Esophagus mucosa (tissue), 1 donor: ENCODE results near the gene RREB1. TPM values are rescaled to one million over a fixed set of nuclear protein-coding genes. Genes with fewer than 3 reads are reported as not detected.
"Not testable (repeated sequence)": the region's sequence is repeated elsewhere in the genome, so short reads cannot be mapped to it uniquely, and the experiment has no call there.

Experiments
- ATAC-seq: fragments of 200-7000 bp; cut with Tn5 transposase; one replicate; pipeline ENCODE4 v1.9.1; 2020
- total RNA-seq: library from RNA; stranded (reverse); gene quantifications from one replicate; pipeline ENCODE4 v1.2.4, GENCODE V29; 2023
- donor health status: DM: yes; HTN: yes; CAD: no.

RREB1 gene
- total RNA-seq, 1 donor from 2014 or later: 75.8 TPM

GRCh38 chr6:7267071-7267465, 159.3 kb downstream of the RREB1 start:
- no peak for ATAC-seq

- peak; percentile 95 for ATAC-seq
Observed at GRCh38 chr6:7267466-7268091, 159.8 kb downstream of the RREB1 start.

GRCh38 chr6:7268362-7268761, 160.6 kb downstream of the RREB1 start:
- ATAC-seq: peak; percentile 1

GRCh38 chr6:7268816-7269555, 161.2 kb downstream of the RREB1 start:
- peak; percentile 35 for ATAC-seq

- ATAC-seq: no peak
Observed at GRCh38 chr6:7269816-7270215, 162.1 kb downstream of the RREB1 start.

- no peak for ATAC-seq
Observed at GRCh38 chr6:7270320-7271204, 162.8 kb downstream of the RREB1 start.

GRCh38 chr6:7271205-7271534, 163.4 kb downstream of the RREB1 start:
- ATAC-seq: no peak

- ATAC-seq: no peak
Observed at GRCh38 chr6:7273709-7274108, 165.9 kb downstream of the RREB1 start.

GRCh38 chr6:7274525-7274924, 166.8 kb downstream of the RREB1 start:
- not testable (repeated sequence) for ATAC-seq

- no peak for ATAC-seq
Observed at GRCh38 chr6:7276199-7276524, 168.4 kb downstream of the RREB1 start.

- ATAC-seq: no peak
Observed at GRCh38 chr6:7282097-7282906, 174.5 kb downstream of the RREB1 start.

GRCh38 chr6:7283676-7284075, 175.9 kb downstream of the RREB1 start:
- no peak for ATAC-seq

GRCh38 chr6:7285416-7285815, 177.7 kb downstream of the RREB1 start:
- ATAC-seq: no peak

GRCh38 chr6:7290079-7290478, 182.3 kb downstream of the RREB1 start:
- no peak for ATAC-seq

GRCh38 chr6:7292596-7293255, 185.0 kb downstream of the RREB1 start:
- no peak for ATAC-seq

- no peak for ATAC-seq
Observed at GRCh38 chr6:7295916-7296315, 188.2 kb downstream of the RREB1 start.

- no peak for ATAC-seq
Observed at GRCh38 chr6:7296602-7297001, 188.8 kb downstream of the RREB1 start.

- no peak for ATAC-seq
Observed at GRCh38 chr6:7298113-7298512, 190.4 kb downstream of the RREB1 start.

- ATAC-seq: no peak
Observed at GRCh38 chr6:7300926-7301325, 193.2 kb downstream of the RREB1 start.
